WTC11 (cell line): ENCODE results near the gene IRAG1. TPM values are rescaled to one million over a fixed set of nuclear protein-coding genes. Genes with fewer than 3 reads are reported as not detected.

Experiments used
- ATAC-seq: fragments of 200-7000 bp; cut with Tn5 transposase; 2 replicates; pipeline ENCODE4 v1.10.0; 2021; ENCODE audit warnings: mild to moderate bottlenecking, moderate library complexity
- CTCF ChIA-PET: fragments of 300-600 bp; sonication (Branson Sonifier 250); formaldehyde crosslinking; loops from one replicate; lab custom pipeline; 2021; ENCODE audit warnings: antibody characterized with exemption; lab: Charles Lee
- POLR2A ChIA-PET: fragments of 350-600 bp; sonication (Branson Sonifier 250); formaldehyde crosslinking; loops from one replicate; lab custom pipeline; 2021; ENCODE audit warnings: antibody characterized with exemption; lab: Charles Lee
- DNase-seq: peaks from one replicate; pipeline ENCODE4 v3.0.0; 2021; ENCODE audit warnings: low spot score
- H3K27ac Mint-ChIP-seq: 2 replicates; pipeline ENCODE4 v1.8.0; 2021; ENCODE audit warnings: mixed read lengths
- H3K27me3 Mint-ChIP-seq: 2 replicates; pipeline ENCODE4 v1.8.0; 2021; ENCODE audit warnings: low read depth, mild to moderate bottlenecking, moderate library complexity, mixed read lengths
- H3K36me3 Mint-ChIP-seq: 2 replicates; pipeline ENCODE4 v1.8.0; 2021; ENCODE audit warnings: mixed read lengths
- H3K4me1 Mint-ChIP-seq: 2 replicates; pipeline ENCODE4 v1.8.0; 2022; ENCODE audit warnings: mixed read lengths
- H3K4me3 Mint-ChIP-seq: 2 replicates; pipeline ENCODE4 v1.8.0; 2021; ENCODE audit warnings: mild to moderate bottlenecking, moderate library complexity, mixed read lengths
- H3K9me3 Mint-ChIP-seq: 2 replicates; pipeline ENCODE4 v1.8.0; 2021; ENCODE audit warnings: mixed read lengths
- CREM ChIP-seq: sonication (generic); formaldehyde crosslinking; IDR thresholded peaks from 2 replicates; pipeline ENCODE4 v1.8.1; 2022; ENCODE audit warnings: mild to moderate bottlenecking, missing genetic modification reagents, moderate library complexity
- E2F4 ChIP-seq: sonication (generic); formaldehyde crosslinking; IDR thresholded peaks from 2 replicates; pipeline ENCODE4 v1.8.1; 2022; ENCODE audit warnings: low read depth, mild to moderate bottlenecking, moderate library complexity, missing genetic modification reagents, borderline replicate concordance
- ESRRA ChIP-seq: sonication (generic); formaldehyde crosslinking; IDR thresholded peaks from 2 replicates; pipeline ENCODE4 v1.8.1; 2022; ENCODE audit warnings: mild to moderate bottlenecking, missing genetic modification reagents, borderline replicate concordance
- ETV6 ChIP-seq: sonication (generic); formaldehyde crosslinking; IDR thresholded peaks from 2 replicates; pipeline ENCODE4 v1.8.1; 2022; ENCODE audit warnings: mild to moderate bottlenecking, missing genetic modification reagents
- FOXK1 ChIP-seq: sonication (generic); formaldehyde crosslinking; IDR thresholded peaks from 2 replicates; pipeline ENCODE4 v1.8.0; 2022; ENCODE audit warnings: mild to moderate bottlenecking, moderate library complexity, missing genetic modification reagents
- GRHL2 ChIP-seq: fragments of 250-450 bp; sonication (Bioruptor Pico); IDR thresholded peaks from 2 replicates; pipeline ENCODE4 v1.8.0; 2022; ENCODE audit warnings: mild to moderate bottlenecking, moderate library complexity; ENCODE audit not compliant: insufficient replicate concordance, severe bottlenecking
- JAZF1 ChIP-seq: fragments of 250-450 bp; sonication (Bioruptor Pico); IDR thresholded peaks from 2 replicates; pipeline ENCODE4 v1.9.0; 2021; ENCODE audit warnings: moderate library complexity, mild to moderate bottlenecking, inconsistent platforms
- MYBL2 ChIP-seq: sonication (generic); formaldehyde crosslinking; IDR thresholded peaks from 2 replicates; pipeline ENCODE4 v1.8.1; 2023; ENCODE audit warnings: mild to moderate bottlenecking, moderate library complexity, missing genetic modification reagents
- NFATC4 ChIP-seq: fragments of 250-450 bp; sonication (Bioruptor Pico); IDR thresholded peaks from 2 replicates; pipeline ENCODE4 v1.9.0; 2021; ENCODE audit warnings: mild to moderate bottlenecking
- NFYB ChIP-seq: sonication (generic); formaldehyde crosslinking; conservative IDR thresholded peaks from 2 replicates; pipeline ENCODE4 v1.8.0; 2022; ENCODE audit warnings: low read depth, missing genetic modification reagents
- SOX15 ChIP-seq: fragments of 250-450 bp; sonication (Bioruptor Pico); IDR thresholded peaks from 2 replicates; pipeline ENCODE4 v1.9.0; 2021; ENCODE audit warnings: mild to moderate bottlenecking
- TCF7 ChIP-seq: sonication (generic); formaldehyde crosslinking; IDR thresholded peaks from 2 replicates; pipeline ENCODE4 v1.8.0; 2022; ENCODE audit warnings: mild to moderate bottlenecking, low read depth, missing genetic modification reagents, moderate library complexity
- ZNF232 ChIP-seq: sonication (generic); formaldehyde crosslinking; IDR thresholded peaks from 2 replicates; pipeline ENCODE4 v1.8.0; 2022; ENCODE audit warnings: mild to moderate bottlenecking, missing genetic modification reagents
- ZNF396 ChIP-seq: fragments of 250-450 bp; sonication (Bioruptor Pico); IDR thresholded peaks from 2 replicates; pipeline ENCODE4 v1.8.0; 2021; ENCODE audit warnings: mild to moderate bottlenecking, moderate library complexity, borderline replicate concordance
- ZNF416 ChIP-seq: fragments of 250-450 bp; sonication (Bioruptor Pico); IDR thresholded peaks from 2 replicates; pipeline ENCODE4 v1.9.0; 2021; ENCODE audit warnings: mild to moderate bottlenecking, inconsistent platforms
- ZNF425 ChIP-seq: fragments of 250-450 bp; sonication (Bioruptor Pico); conservative IDR thresholded peaks from 2 replicates; pipeline ENCODE4 v1.9.0; 2021; ENCODE audit warnings: mild to moderate bottlenecking
- total RNA-seq: library from RNA; stranded (reverse); gene quantifications from 3 replicates; pipeline ENCODE4 v1.2.3, GENCODE V29; 2021
- TF ChIP-seq, protein P1 (sequence below): sonication (generic); formaldehyde crosslinking; IDR thresholded peaks from 2 replicates; pipeline ENCODE4 v1.8.1; 2023; ENCODE audit warnings: mild to moderate bottlenecking, missing genetic modification reagents
- TF ChIP-seq, protein P2 (sequence below): sonication (generic); formaldehyde crosslinking; IDR thresholded peaks from 2 replicates; pipeline ENCODE4 v1.8.1; 2022; ENCODE audit warnings: mild to moderate bottlenecking, moderate library complexity, missing genetic modification reagents
- TF ChIP-seq, protein P3 (sequence below): sonication (generic); formaldehyde crosslinking; IDR thresholded peaks from 2 replicates; pipeline ENCODE4 v1.8.1; 2023; ENCODE audit warnings: mild to moderate bottlenecking, missing genetic modification reagents, borderline replicate concordance

The IRAG1 gene
- total RNA-seq, 1 experiment from 2014 or later, result 2.8 TPM

DNA sequence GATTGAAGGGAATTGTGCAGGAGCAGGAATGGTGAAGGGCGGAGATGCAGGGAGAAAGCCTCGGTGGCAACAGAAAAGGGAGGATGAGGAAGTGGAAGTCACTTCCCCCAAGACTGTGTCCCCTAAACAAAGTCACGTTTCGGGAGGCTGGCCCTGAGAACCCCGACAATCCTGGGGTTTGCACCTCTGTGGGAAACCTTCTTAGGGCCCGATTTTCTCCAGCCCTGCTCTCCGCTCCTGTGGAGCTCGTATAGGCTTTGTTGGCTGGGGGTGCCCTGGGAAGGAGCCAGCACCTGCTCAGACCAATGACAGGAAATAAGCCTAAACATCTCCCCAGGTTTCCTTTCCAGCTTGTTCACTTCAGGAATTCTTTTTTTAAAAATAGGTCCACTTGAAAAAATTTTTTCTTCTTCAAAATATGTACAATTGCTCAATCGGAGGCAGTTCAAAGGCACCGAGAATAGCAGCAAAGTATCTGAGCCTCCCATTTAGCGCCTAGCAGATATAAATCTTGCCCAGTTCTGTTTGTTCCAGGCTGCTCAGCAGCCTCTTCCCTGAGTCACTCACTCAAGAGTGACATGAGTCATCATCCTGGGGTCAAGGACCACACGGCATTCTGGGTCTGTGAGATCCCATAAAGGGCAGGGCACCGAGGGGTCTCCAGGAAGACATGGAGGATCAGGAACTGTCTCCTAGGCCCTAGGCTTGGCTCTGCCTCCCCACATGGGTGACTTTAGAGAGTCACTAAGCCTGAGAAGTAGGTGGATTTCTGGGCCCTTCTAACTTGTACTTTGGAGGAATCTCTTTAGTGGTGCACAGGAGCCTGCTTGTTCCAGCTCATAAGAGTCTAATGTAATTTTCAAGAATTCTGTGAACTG is 34.0 kb downstream of the IRAG1 start:
- Mint-ChIP-seq H3K27ac (peak overlapping the region; percentile 68; the same call in 1 of the 2 replicates), H3K9me3 (no peaks in the 10 kb centered on the region), H3K36me3 (no peaks in the 10 kb centered on the region), H3K4me1 (no peaks in the 10 kb centered on the region), H3K4me3 (no peak overlapping the region), H3K27me3 (no peaks in the 10 kb centered on the region; the same call in 1 of the 2 replicates)
- no peak for TF ChIP-seq TCF7 (CRISPR knock-in tag)
- no peak for TF ChIP-seq JAZF1 (CRISPR knock-in tag)
- no peak for TF ChIP-seq ZNF396 (CRISPR knock-in tag)
- TF ChIP-seq SOX15, result no peak
- TF ChIP-seq ZNF425 (CRISPR knock-in tag), result no peak
- TF ChIP-seq FOXK1, result no peak
- TF ChIP-seq, protein P1, sequence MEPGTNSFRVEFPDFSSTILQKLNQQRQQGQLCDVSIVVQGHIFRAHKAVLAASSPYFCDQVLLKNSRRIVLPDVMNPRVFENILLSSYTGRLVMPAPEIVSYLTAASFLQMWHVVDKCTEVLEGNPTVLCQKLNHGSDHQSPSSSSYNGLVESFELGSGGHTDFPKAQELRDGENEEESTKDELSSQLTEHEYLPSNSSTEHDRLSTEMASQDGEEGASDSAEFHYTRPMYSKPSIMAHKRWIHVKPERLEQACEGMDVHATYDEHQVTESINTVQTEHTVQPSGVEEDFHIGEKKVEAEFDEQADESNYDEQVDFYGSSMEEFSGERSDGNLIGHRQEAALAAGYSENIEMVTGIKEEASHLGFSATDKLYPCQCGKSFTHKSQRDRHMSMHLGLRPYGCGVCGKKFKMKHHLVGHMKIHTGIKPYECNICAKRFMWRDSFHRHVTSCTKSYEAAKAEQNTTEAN, result no peak
- TF ChIP-seq NFYB (CRISPR knock-in tag), result no peak
- TF ChIP-seq NFATC4, result no peak
- TF ChIP-seq ETV6 (CRISPR knock-in tag), result no peak
- TF ChIP-seq ZNF232 (CRISPR knock-in tag), result no peak
- TF ChIP-seq, protein P2, sequence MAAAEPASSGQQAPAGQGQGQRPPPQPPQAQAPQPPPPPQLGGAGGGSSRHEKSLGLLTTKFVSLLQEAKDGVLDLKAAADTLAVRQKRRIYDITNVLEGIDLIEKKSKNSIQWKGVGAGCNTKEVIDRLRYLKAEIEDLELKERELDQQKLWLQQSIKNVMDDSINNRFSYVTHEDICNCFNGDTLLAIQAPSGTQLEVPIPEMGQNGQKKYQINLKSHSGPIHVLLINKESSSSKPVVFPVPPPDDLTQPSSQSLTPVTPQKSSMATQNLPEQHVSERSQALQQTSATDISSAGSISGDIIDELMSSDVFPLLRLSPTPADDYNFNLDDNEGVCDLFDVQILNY (CRISPR knock-in tag), result no peak
- TF ChIP-seq E2F4 (CRISPR knock-in tag), result no peak
- TF ChIP-seq ZNF416 (CRISPR knock-in tag), result no peak
- TF ChIP-seq GRHL2 (CRISPR knock-in tag), result no peak
- TF ChIP-seq, protein P3, sequence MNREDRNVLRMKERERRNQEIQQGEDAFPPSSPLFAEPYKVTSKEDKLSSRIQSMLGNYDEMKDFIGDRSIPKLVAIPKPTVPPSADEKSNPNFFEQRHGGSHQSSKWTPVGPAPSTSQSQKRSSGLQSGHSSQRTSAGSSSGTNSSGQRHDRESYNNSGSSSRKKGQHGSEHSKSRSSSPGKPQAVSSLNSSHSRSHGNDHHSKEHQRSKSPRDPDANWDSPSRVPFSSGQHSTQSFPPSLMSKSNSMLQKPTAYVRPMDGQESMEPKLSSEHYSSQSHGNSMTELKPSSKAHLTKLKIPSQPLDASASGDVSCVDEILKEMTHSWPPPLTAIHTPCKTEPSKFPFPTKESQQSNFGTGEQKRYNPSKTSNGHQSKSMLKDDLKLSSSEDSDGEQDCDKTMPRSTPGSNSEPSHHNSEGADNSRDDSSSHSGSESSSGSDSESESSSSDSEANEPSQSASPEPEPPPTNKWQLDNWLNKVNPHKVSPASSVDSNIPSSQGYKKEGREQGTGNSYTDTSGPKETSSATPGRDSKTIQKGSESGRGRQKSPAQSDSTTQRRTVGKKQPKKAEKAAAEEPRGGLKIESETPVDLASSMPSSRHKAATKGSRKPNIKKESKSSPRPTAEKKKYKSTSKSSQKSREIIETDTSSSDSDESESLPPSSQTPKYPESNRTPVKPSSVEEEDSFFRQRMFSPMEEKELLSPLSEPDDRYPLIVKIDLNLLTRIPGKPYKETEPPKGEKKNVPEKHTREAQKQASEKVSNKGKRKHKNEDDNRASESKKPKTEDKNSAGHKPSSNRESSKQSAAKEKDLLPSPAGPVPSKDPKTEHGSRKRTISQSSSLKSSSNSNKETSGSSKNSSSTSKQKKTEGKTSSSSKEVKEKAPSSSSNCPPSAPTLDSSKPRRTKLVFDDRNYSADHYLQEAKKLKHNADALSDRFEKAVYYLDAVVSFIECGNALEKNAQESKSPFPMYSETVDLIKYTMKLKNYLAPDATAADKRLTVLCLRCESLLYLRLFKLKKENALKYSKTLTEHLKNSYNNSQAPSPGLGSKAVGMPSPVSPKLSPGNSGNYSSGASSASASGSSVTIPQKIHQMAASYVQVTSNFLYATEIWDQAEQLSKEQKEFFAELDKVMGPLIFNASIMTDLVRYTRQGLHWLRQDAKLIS, result no peak
- no peak for TF ChIP-seq CREM (CRISPR knock-in tag)
- no peak for TF ChIP-seq MYBL2 (CRISPR knock-in tag)
- no peak for TF ChIP-seq ESRRA (CRISPR knock-in tag)
- ChIA-PET POLR2A (no interaction called here), CTCF (interaction anchor here (0.8 kb wide), 1 partner anchor 35 kb away, joined by 3 read pairs; no protein-coding TSS in a partner anchor)
- ATAC-seq (no peak), DNase-seq (no peak)
